NCI-H69 (cell line): ENCODE data around the gene SH2D7.

Source experiments
- DNase-seq: peaks from one replicate; lab custom pipeline; 2025; lab: John Stamatoyannopoulos, UW

SH2D7 gene

GRCh38 chr15:78104566-78105475, 12.5 kb downstream of the SH2D7 start:
- no peak for DNase-seq

DNA sequence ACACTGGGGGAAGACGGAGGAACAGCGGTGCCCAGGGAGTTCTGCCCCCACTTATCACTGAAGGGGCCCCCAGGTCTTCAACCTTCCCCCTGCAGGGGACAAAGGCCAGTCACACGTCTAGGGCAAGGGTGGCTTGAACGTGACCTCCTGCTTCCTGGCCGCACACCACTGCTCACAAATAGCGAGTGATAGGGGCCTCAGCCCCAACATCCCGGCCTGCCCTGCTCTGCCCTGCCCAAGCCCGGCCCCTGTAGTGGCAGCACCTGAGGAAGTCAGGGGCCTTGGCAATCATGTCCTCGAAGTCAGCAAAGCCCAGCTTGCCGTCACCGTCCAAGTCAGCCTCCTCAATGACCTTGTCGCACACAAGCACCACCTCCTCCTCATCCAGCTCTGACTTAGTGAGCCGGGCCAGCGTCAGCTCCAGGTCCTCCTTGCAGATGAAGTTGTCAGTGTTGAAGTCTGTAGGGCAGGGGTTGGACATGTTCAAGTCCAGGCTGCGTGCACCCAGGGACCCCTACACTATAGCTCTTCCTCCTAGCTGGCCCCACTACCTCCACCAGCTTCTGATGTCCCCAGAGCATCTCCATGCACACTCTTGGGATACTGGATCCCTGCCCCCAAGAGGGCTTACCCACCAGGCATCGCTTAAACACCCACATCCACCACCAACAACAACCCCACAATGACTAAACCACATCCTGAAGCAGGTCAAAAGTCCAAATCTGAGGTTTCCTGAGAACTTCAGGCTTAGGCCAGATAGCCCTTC, 13.3 kb downstream of the SH2D7 start:
- no peak for DNase-seq

- no peak for DNase-seq
Measured at GRCh38 chr15:78107471-78107870, 15.1 kb downstream of the SH2D7 start.

- DNase-seq: peak; percentile 77
Measured at GRCh38 chr15:78108300-78109084, 16.1 kb downstream of the SH2D7 start.

- no peak for DNase-seq
Measured at GRCh38 chr15:78109156-78109555, 16.8 kb downstream of the SH2D7 start.

GRCh38 chr15:78110096-78110495, 17.7 kb downstream of the SH2D7 start:
- DNase-seq: no peak

GRCh38 chr15:78110916-78111475, 18.6 kb downstream of the SH2D7 start:
- no peak for DNase-seq

DNA sequence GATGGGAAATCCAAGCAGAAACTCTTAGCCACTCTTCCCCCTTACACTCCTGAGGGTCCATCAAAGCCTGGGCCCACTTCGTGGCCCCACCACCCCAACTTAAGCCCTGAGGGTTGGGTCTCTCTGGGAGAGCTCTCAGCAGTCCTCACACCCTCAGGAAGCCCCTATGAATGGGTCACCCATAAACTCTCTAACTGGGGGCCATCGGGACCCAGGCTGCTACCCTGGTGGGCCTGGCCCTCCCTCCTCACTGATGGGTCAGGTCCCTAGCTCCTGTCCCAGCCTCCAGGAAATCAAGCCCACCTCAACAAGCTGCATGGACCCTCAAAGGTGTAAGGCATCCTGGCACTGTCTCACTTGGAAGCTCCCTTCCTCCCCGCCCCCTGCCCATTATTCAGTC, 19.4 kb downstream of the SH2D7 start:
- no peak for DNase-seq

- no peak for DNase-seq
Measured at GRCh38 chr15:78112551-78112950, 20.2 kb downstream of the SH2D7 start.

- peak; percentile 88 for DNase-seq
Measured at GRCh38 chr15:78120523-78120922, 28.2 kb downstream of the SH2D7 start.

DNA sequence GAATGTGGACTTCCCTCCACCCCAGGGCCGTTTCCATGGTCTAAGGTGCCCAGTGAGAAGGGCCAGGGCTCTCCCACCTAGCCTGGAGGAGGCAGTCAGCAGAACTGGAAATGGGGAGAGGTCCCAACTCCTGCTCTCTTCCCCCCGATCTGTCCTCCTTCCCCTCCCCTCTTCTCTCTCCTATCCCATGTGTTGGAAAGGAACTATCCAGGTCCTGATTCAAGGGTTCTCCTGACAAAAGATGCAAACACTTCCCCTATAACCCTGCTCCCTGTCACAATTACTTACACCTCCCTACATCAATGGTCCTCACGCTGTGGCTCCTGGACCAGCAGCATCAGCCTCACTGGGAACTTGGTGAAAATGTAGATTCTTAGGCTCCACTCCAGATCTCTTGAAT, 32.9 kb downstream of the SH2D7 start:
- DNase-seq: no peak

GRCh38 chr15:78127882-78128281, 35.5 kb downstream of the SH2D7 start:
- peak; percentile 80 for DNase-seq

DNA sequence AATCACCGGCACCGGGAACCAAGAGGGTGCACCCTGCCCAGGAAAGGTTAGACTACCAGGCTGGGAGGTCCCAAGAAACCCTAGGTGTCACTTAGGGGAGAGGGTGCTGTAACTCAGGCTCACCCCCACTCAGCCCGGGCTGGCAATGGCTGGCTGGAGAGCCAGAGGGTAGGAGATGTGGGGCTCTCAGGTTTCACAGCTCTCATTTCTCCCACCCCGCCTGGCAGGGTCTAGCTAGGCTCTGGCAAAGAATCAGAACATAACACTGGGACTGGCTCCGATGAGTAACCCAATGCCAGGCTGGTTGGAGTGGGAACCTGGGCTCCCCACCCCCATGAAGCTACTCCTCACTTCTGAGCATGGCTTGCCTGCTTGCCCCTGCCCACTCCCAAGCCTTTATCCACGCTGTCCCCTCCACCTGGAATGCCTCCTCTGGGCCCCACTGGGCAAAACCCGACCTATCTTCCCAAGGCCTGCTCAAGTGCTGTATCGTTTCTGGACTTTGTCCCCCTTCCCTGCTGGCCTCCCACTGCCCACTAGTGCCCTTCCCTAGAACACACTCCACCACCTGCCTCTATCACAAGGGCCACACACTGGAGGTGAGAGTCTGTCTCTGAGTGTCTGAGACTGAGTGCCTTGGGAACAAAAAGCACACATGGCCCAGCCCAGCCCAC, 36.9 kb downstream of the SH2D7 start:
- peak; percentile 59 for DNase-seq

GRCh38 chr15:78129751-78130287, 37.5 kb downstream of the SH2D7 start:
- peak; percentile 37 for DNase-seq

DNA sequence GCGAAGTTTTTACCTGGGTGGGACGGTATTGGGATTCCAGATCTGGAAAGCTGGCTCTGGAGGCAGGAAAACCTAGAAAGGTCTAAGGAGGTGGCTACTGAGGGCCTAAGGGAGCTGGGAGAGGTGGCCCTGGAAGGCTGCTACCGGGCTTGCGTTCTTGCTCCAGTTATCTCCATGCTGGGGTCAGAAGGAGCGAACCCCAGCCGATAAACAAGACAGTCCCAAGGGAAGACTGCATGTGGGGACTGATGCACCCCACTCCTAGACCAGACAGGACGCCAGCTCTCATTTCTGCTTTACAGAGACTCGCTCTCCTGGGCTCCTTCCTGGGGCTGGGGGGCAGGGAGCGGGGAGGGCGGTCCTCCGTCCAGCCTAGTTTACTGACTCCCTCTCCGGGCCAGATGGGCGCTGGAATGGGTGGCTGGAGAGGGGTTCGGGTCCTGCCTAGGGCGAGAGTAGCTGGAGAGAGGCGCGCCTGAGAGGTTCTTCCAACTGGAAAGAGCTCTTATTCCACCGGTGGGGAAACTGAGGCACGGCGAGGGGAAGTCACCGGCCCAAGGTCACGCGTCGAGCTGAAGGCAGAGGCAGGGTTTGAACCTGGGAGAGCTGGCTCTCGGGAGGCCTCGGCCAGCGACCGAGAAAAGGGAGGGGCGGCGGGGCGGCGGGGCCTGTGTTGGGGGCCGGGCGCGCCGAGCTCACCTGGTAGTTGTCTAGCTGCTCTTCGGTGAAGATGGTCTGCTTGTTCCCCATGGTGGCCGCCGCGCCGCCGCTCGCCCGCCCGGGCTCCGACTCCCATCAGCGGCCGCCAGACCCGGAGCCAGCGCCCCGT, 38.3 kb downstream of the SH2D7 start:
- no peak for DNase-seq

DNA sequence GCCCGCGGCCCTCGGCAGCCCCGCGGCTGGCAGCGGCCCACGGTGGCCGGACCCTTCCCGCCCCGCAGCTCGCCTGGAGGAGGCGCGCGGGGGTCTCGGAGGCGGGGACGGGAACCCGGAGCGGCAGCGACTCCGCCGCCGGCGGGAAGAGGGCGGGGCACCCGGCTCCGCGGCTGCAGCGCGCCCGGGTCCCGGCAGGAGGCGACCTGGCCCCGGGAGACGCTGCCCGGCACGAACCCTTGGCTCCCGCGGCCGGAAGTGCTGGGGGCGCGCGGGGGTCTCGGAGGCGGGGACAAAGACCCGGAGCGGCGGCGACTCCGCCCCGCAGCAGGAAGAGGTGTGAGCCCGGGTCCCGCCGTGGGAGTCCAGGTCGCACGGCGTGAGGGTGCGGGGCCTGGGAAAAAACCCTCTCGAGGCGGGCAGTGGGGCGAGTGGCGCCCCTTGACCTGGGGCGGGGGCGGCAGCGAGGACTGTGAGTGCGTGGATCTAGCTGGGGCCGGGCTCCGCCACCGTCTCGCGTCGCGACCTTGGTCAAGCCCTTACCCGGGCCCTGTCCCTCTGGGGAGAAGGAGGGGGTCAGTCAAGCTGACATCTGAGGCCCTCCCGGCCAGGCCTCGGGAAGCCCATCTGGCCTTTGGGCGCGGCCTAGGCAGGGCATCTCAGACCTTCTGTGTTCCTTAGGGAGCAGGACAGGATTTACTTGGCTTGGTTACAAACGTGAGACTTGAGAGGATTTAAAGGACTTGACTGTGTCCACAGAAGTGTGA, 39.1 kb downstream of the SH2D7 start, which contains the start of gene CIB2:
Gene CIB2 (minus strand): TSS at position 151 of the 767 bp plus-strand sequence. CDS start 230 bp downstream, outside the sequence.
- DNase-seq: peak; percentile 88

GRCh38 chr15:78133801-78134200, 41.4 kb downstream of the SH2D7 start:
- DNase-seq: no peak

DNA sequence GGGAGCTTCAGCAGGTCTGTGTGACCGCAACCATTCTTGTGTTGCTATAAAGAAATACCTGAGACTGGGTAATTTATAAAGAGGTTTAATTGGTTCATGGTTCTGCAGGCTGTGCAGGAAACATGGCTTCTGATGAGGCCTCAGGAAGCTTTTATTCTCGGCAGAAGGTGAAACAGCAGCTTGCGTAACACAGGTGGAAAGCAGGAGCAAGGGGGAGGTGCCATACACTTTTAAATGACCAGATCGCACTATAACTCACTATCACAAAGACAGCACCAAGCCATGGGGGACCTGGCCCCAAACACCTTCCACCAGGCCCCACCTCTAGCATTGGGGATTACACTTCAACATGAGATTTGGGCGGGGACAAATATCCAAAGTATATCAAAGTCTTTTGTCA, 47.2 kb downstream of the SH2D7 start:
- no peak for DNase-seq

DNA sequence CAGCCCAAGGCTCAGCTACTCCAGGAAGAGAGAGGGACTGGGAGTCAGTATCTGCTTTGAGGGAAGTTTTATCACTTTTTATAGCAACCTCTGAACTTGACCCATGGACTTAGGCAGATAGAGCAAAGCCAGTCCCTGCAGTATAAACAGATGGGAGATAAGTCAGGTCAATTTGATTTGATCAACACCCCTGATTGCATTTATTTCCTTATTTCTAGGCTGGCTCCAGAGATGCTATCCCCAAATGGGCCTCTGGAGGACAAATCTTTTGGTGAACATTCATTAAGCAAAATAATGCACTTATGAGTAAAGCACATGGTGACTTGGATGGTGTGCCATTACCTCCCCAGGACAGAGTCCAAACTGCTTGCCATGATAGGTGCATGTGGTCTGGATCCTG, 47.9 kb downstream of the SH2D7 start:
- no peak for DNase-seq
